ENCODE results near the gene PSME4. TPM values are rescaled to one million over a fixed set of nuclear protein-coding genes. Genes with fewer than 3 reads are reported as not detected.

The PSME4 gene
- polyA plus RNA-seq, 1 donor from 2014 or later, result 23.4 TPM

DNA sequence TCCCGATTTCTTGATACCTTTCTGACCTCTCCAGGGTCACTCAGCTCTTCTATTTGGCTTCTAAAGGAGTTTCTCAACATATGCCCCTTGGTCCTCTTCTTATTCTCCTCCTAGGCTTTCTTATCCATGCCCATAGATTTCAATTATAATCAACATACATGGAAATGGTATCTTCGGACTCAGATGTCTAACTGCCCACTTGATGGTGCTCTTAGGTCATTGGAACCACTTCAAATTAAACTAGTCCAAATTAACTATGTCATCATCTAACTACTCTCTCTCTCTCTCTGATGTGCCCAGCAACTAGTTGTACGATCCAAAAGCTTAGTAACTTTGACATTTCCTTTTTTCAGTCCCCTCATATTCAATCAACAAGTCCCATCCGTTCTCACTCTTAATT lies 67.8 kb downstream of the PSME4 start:
- Histone ChIP-seq H2AFZ (ENCODE audit: low read depth, low read length) (no peak overlapping the region), H3K27me3 (ENCODE audit: insufficient read depth, low read depth, low read length) (no peaks in the 10 kb centered on the region), H3K4me2 (ENCODE audit: low read length) (no peak overlapping the region), H3F3A (ENCODE audit: insufficient read depth, low read length, poor library complexity, severe bottlenecking) (no peaks in the 10 kb centered on the region), H3K9me3 (ENCODE audit: low read length) (no peaks in the 10 kb centered on the region), H3K9ac (ENCODE audit: low read length) (no peak overlapping the region), H3K9me2 (ENCODE audit: insufficient read depth, low read length) (no peaks in the 10 kb centered on the region), H3K79me2 (replicated peaks; ENCODE audit: insufficient read depth, low read length) (no peaks in the 10 kb centered on the region), H3K36me3 (ENCODE audit: insufficient read depth, low read length) (no peaks in the 10 kb centered on the region), H4K20me1 (ENCODE audit: insufficient read depth) (no peaks in the 10 kb centered on the region), H3K27ac (ENCODE audit: low read length) (no peak overlapping the region), H3K4me3 (ENCODE audit: low read length) (no peak overlapping the region)
- no peak for TF ChIP-seq EP300 (conservative IDR thresholded peaks at IDR 0.05; ENCODE audit: poor library complexity, severe bottlenecking)
- no peak for TF ChIP-seq MXI1 (conservative IDR thresholded peaks at IDR 0.05; ENCODE audit: poor library complexity, severe bottlenecking)
- no peak for TF ChIP-seq EZH2 (IDR thresholded peaks at IDR 0.05; ENCODE audit: borderline replicate concordance, insufficient read depth, low read length, poor library complexity, severe bottlenecking)
- TF ChIP-seq POLR2AphosphoS5 (IDR thresholded peaks at IDR 0.05), result no peak
- no peak for TF ChIP-seq SMC3 (conservative IDR thresholded peaks at IDR 0.05; ENCODE audit: poor library complexity)
- TF ChIP-seq, protein P1, sequence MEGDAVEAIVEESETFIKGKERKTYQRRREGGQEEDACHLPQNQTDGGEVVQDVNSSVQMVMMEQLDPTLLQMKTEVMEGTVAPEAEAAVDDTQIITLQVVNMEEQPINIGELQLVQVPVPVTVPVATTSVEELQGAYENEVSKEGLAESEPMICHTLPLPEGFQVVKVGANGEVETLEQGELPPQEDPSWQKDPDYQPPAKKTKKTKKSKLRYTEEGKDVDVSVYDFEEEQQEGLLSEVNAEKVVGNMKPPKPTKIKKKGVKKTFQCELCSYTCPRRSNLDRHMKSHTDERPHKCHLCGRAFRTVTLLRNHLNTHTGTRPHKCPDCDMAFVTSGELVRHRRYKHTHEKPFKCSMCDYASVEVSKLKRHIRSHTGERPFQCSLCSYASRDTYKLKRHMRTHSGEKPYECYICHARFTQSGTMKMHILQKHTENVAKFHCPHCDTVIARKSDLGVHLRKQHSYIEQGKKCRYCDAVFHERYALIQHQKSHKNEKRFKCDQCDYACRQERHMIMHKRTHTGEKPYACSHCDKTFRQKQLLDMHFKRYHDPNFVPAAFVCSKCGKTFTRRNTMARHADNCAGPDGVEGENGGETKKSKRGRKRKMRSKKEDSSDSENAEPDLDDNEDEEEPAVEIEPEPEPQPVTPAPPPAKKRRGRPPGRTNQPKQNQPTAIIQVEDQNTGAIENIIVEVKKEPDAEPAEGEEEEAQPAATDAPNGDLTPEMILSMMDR (IDR thresholded peaks at IDR 0.05; ENCODE audit: poor library complexity, severe bottlenecking), result no peak
- TF ChIP-seq, protein P2, sequence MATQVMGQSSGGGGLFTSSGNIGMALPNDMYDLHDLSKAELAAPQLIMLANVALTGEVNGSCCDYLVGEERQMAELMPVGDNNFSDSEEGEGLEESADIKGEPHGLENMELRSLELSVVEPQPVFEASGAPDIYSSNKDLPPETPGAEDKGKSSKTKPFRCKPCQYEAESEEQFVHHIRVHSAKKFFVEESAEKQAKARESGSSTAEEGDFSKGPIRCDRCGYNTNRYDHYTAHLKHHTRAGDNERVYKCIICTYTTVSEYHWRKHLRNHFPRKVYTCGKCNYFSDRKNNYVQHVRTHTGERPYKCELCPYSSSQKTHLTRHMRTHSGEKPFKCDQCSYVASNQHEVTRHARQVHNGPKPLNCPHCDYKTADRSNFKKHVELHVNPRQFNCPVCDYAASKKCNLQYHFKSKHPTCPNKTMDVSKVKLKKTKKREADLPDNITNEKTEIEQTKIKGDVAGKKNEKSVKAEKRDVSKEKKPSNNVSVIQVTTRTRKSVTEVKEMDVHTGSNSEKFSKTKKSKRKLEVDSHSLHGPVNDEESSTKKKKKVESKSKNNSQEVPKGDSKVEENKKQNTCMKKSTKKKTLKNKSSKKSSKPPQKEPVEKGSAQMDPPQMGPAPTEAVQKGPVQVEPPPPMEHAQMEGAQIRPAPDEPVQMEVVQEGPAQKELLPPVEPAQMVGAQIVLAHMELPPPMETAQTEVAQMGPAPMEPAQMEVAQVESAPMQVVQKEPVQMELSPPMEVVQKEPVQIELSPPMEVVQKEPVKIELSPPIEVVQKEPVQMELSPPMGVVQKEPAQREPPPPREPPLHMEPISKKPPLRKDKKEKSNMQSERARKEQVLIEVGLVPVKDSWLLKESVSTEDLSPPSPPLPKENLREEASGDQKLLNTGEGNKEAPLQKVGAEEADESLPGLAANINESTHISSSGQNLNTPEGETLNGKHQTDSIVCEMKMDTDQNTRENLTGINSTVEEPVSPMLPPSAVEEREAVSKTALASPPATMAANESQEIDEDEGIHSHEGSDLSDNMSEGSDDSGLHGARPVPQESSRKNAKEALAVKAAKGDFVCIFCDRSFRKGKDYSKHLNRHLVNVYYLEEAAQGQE (IDR thresholded peaks at IDR 0.05; ENCODE audit: borderline replicate concordance), result no peak
- no peak for TF ChIP-seq RAD21 (conservative IDR thresholded peaks at IDR 0.05)
- TF ChIP-seq TAF1 (IDR thresholded peaks at IDR 0.05; ENCODE audit: low read depth), result no peak

DNA sequence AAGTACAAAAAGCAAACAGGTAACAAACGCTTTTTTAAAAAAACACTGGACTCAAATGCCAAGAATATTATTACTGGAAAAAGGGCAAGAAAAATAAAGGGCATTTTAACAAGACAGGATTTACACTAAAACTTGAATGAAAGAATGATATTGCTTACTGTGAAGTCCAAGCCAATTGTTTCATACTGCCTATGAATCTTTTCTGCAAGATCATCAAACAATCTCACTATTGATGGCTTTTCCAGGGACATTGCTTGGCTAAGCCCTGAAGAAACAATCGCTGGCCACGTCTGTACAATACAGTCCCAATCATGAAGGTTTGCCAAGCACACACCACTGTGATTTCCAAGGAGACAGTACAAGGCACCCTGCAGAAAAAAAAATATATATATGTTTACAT lies 69.6 kb downstream of the PSME4 start:
- H4K20me1 ChIP-seq (ENCODE audit: insufficient read depth), result no peaks in the 10 kb centered on the region
- no peak overlapping the region for H3K27ac ChIP-seq (ENCODE audit: low read length)
- H3K4me2 ChIP-seq (ENCODE audit: low read length), result no peak overlapping the region
- TF ChIP-seq EZH2 (IDR thresholded peaks at IDR 0.05; ENCODE audit: borderline replicate concordance, insufficient read depth, low read length, poor library complexity, severe bottlenecking) (no peak), SMC3 (conservative IDR thresholded peaks at IDR 0.05; ENCODE audit: poor library complexity) (no peak), EP300 (conservative IDR thresholded peaks at IDR 0.05; ENCODE audit: poor library complexity, severe bottlenecking) (no peak), POLR2AphosphoS5 (IDR thresholded peaks at IDR 0.05) (no peak), RAD21 (conservative IDR thresholded peaks at IDR 0.05) (no peak), TAF1 (IDR thresholded peaks at IDR 0.05; ENCODE audit: low read depth) (no peak)
- TF ChIP-seq, protein P2 (IDR thresholded peaks at IDR 0.05; ENCODE audit: borderline replicate concordance), result no peak
- TF ChIP-seq, protein P1 (IDR thresholded peaks at IDR 0.05; ENCODE audit: poor library complexity, severe bottlenecking), result no peak
- no peaks in the 10 kb centered on the region for H3K79me2 ChIP-seq (replicated peaks; ENCODE audit: insufficient read depth, low read length)
- no peaks in the 10 kb centered on the region for H3K9me2 ChIP-seq (ENCODE audit: insufficient read depth, low read length)
- no peaks in the 10 kb centered on the region for H3K9me3 ChIP-seq (ENCODE audit: low read length)
- H3K27me3 ChIP-seq (ENCODE audit: insufficient read depth, low read depth, low read length), result no peaks in the 10 kb centered on the region
- H2AFZ ChIP-seq (ENCODE audit: low read depth, low read length), result no peak overlapping the region
- H3K9ac ChIP-seq (ENCODE audit: low read length), result no peak overlapping the region
- H3F3A ChIP-seq (ENCODE audit: insufficient read depth, low read length, poor library complexity, severe bottlenecking), result no peaks in the 10 kb centered on the region
- H3K4me3 ChIP-seq (ENCODE audit: low read length), result no peak overlapping the region
- H3K36me3 ChIP-seq (ENCODE audit: insufficient read depth, low read length), result no peaks in the 10 kb centered on the region

Data from neural cell (in vitro differentiated cells).